Gastroesophageal sphincter (tissue), 3 donors: ENCODE data around the gene PHRF1.

Source experiments
- POLR2AphosphoS5 ChIP-seq: sonication (generic); formaldehyde crosslinking; IDR thresholded peaks from one replicate; pipeline ENCODE4 v1.6.1; 2017; ENCODE audit warnings: antibody characterized with exemption
- TF ChIP-seq, protein P1 (sequence below), 4 experiments: fragments of 200-600 bp in 2 of 4; fragments of 450-650 bp in 2 of 4; sonication (generic) in 1 of 4; IDR thresholded peaks; one replicate each; pipeline ENCODE4 v1.5.1; 2017 to 2019; ENCODE audit warnings: antibody characterized with exemption in 4 of 4, mild to moderate bottlenecking in 2 of 4, moderate library complexity in 2 of 4

DNA sequence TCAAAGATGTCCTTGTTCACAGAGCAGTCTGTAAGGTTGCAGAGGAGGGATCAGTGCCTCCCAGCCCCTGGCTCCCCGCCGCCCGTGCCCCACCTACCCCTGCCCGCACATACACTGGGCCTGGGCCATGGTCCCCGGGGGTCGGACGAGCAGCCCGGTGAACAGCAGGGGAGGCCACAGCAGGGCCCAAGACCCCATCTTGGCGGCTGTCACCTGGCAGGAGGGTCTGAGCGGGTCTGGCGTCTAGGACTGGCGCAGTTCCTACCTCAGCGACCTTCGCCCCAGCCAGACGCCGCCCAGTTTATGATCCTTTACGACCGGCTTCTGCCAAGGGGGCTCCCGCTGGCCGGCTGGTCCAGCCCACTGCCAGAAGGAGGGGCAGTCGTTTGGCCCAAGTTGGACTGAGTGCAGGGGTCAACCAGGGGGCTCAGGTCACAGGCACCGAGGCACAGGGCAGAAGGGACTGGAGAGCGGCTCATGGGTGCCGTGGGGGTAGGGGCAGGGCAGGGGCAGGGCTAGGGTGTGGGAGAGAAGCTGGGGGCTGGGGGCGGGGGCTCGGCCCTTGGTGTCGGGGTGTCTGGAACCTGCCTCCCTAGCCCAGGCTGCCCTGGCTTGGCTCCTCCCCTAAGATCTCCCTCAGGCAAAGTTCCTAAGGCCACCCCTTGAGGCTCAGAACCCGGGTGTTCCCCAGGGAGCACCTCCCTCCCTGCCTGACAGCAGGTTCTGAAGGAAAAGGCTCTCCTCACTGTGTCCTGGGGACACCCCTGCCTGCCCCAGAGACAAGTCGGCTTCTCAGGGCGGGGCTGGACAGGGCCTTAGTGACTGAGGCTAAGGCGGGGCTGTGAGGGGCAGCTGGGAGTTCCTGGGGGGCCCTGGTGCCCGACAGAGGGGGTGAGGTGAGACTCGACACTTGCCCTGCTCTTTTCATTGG lies 48.7 kb downstream of the PHRF1 start, which contains the start of gene CDHR5:
- TF ChIP-seq, protein P1, sequence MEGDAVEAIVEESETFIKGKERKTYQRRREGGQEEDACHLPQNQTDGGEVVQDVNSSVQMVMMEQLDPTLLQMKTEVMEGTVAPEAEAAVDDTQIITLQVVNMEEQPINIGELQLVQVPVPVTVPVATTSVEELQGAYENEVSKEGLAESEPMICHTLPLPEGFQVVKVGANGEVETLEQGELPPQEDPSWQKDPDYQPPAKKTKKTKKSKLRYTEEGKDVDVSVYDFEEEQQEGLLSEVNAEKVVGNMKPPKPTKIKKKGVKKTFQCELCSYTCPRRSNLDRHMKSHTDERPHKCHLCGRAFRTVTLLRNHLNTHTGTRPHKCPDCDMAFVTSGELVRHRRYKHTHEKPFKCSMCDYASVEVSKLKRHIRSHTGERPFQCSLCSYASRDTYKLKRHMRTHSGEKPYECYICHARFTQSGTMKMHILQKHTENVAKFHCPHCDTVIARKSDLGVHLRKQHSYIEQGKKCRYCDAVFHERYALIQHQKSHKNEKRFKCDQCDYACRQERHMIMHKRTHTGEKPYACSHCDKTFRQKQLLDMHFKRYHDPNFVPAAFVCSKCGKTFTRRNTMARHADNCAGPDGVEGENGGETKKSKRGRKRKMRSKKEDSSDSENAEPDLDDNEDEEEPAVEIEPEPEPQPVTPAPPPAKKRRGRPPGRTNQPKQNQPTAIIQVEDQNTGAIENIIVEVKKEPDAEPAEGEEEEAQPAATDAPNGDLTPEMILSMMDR (IDR thresholded peaks at IDR 0.05), result no peak
- no peak for TF ChIP-seq POLR2AphosphoS5
